ENCODE measurements around the gene ZBTB7C. TPM values are rescaled to one million over a fixed set of nuclear protein-coding genes. Genes with fewer than 3 reads are reported as not detected.

Gene ZBTB7C
- total RNA-seq, 2 experiments from 2014 or later = not detected

- Histone ChIP-seq H3K4me3 (ENCODE audit: low read depth, low read length, poor library complexity, severe bottlenecking) (no peak overlapping the region), H3K9me3 (ENCODE audit: low read length) (no peaks in the 10 kb centered on the region), H3K27ac (ENCODE audit: low read depth, low read length, poor library complexity, severe bottlenecking) (no peak overlapping the region), H3K4me2 (ENCODE audit: low read length) (no peak overlapping the region), H4K20me1 (ENCODE audit: insufficient read depth, low read length) (no peaks in the 10 kb centered on the region), H3K9me2 (ENCODE audit: insufficient read depth, low read length) (no peaks in the 10 kb centered on the region), H3K36me3 (ENCODE audit: insufficient read depth, low read length) (no peaks in the 10 kb centered on the region), H3K79me2 (ENCODE audit: insufficient read depth, low read depth, low read length) (no peaks in the 10 kb centered on the region), H3K4me1 (ENCODE audit: insufficient read depth, low read length, poor library complexity, severe bottlenecking) (no peaks in the 10 kb centered on the region), H2AFZ (ENCODE audit: low read length) (no peak overlapping the region)
- no TSS peak for BruUV-seq (replicated peaks)
- intact Hi-C loops (cut with micrococcal nuclease; ENCODE audit: unreplicated experiment) = loop anchor here (5.0 kb wide), 1 partner anchor 47 kb away; the partner anchor contains the start of gene SMAD2
- DNase-seq (ENCODE audit: low spot score) = no peak
- POLR2A ChIA-PET = no interaction called here
- TF ChIP-seq EZH2phosphoT487 (IDR thresholded peaks at IDR 0.05; ENCODE audit: borderline replicate concordance, low read depth, low read length) (no peak), CTCF (conservative IDR thresholded peaks at IDR 0.05; ENCODE audit: low read length) (no peak)
- CTCF ChIA-PET (ENCODE audit: unreplicated experiment) = no interaction called here
Observed at GRCh38 chr18:47979611-47980200, 429.5 kb downstream of the ZBTB7C start.

DNA sequence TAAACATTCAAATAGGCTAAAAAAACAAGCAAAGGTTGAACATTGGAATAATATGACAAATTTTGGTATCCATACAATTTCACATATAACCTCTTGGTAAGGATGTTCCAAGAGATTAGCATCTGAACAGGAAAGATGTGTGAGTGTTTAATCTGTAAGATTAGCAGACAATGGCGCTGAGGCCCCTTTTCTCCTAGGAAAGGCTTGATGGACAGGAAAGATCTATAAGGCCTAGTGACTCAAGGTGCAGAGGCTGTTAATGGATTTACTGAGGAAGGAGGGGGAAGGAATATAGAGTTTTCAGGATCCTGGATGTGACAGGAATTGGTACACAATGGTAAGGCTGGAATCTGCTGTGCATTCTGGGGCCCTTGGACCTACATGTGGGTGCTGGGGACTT, 430.6 kb downstream of the ZBTB7C start:
- no peaks in the 10 kb centered on the region for H3K36me3 ChIP-seq (ENCODE audit: insufficient read depth, low read length)
- H4K20me1 ChIP-seq (ENCODE audit: insufficient read depth, low read length) = no peaks in the 10 kb centered on the region
- intact Hi-C loops (cut with micrococcal nuclease; ENCODE audit: unreplicated experiment) = loop anchor here (5.0 kb wide), 1 partner anchor 46 kb away; the partner anchor contains the start of gene SMAD2
- POLR2A ChIA-PET = no interaction called here
- no peak overlapping the region for H3K27ac ChIP-seq (ENCODE audit: low read depth, low read length, poor library complexity, severe bottlenecking)
- H3K9me2 ChIP-seq (ENCODE audit: insufficient read depth, low read length) = no peaks in the 10 kb centered on the region
- no peak overlapping the region for H3K4me2 ChIP-seq (ENCODE audit: low read length)
- H3K9me3 ChIP-seq (ENCODE audit: low read length) = no peaks in the 10 kb centered on the region
- H3K4me3 ChIP-seq (ENCODE audit: low read depth, low read length, poor library complexity, severe bottlenecking) = no peak overlapping the region
- TF ChIP-seq CTCF (conservative IDR thresholded peaks at IDR 0.05; ENCODE audit: low read length) (no peak), EZH2phosphoT487 (IDR thresholded peaks at IDR 0.05; ENCODE audit: borderline replicate concordance, low read depth, low read length) (no peak)
- H3K79me2 ChIP-seq (ENCODE audit: insufficient read depth, low read depth, low read length) = no peaks in the 10 kb centered on the region
- CTCF ChIA-PET (ENCODE audit: unreplicated experiment) = no interaction called here
- BruUV-seq (replicated peaks) = no TSS peak
- H2AFZ ChIP-seq (ENCODE audit: low read length) = no peak overlapping the region
- DNase-seq (ENCODE audit: low spot score) = no peak
- H3K4me1 ChIP-seq (ENCODE audit: insufficient read depth, low read length, poor library complexity, severe bottlenecking) = no peaks in the 10 kb centered on the region

DNA sequence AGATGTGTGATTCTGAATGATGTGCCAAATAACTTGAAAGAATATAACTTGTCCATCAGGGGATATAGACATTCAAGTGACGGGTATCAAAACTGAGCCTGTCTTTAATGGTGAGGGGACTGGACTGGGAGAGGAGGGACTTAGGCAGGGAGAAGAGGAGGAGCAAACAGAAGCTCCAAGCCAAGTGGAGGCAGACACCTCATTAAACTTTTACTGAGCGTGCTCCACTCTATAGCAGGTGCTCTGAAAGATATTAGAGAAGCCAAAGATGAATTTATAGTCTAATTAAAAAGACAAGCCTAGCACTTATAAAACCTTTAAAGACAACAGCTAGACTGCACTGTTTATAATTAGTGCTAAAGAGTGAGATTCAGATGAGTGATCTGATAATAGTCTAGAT, 431.0 kb downstream of the ZBTB7C start:
- H3K9me3 ChIP-seq (ENCODE audit: low read length) = no peaks in the 10 kb centered on the region
- ChIA-PET POLR2A (no interaction called here), CTCF (ENCODE audit: unreplicated experiment) (no interaction called here)
- H3K4me1 ChIP-seq (ENCODE audit: insufficient read depth, low read length, poor library complexity, severe bottlenecking) = no peaks in the 10 kb centered on the region
- H4K20me1 ChIP-seq (ENCODE audit: insufficient read depth, low read length) = no peaks in the 10 kb centered on the region
- no peaks in the 10 kb centered on the region for H3K9me2 ChIP-seq (ENCODE audit: insufficient read depth, low read length)
- H3K27ac ChIP-seq (ENCODE audit: low read depth, low read length, poor library complexity, severe bottlenecking) = no peak overlapping the region
- no peak for DNase-seq (ENCODE audit: low spot score)
- H3K4me2 ChIP-seq (ENCODE audit: low read length) = no peak overlapping the region
- no peaks in the 10 kb centered on the region for H3K79me2 ChIP-seq (ENCODE audit: insufficient read depth, low read depth, low read length)
- no peak for TF ChIP-seq CTCF (conservative IDR thresholded peaks at IDR 0.05; ENCODE audit: low read length)
- no peak for TF ChIP-seq EZH2phosphoT487 (IDR thresholded peaks at IDR 0.05; ENCODE audit: borderline replicate concordance, low read depth, low read length)
- no peak overlapping the region for H2AFZ ChIP-seq (ENCODE audit: low read length)
- no peaks in the 10 kb centered on the region for H3K36me3 ChIP-seq (ENCODE audit: insufficient read depth, low read length)
- BruUV-seq (replicated peaks) = no TSS peak
- no peak overlapping the region for H3K4me3 ChIP-seq (ENCODE audit: low read depth, low read length, poor library complexity, severe bottlenecking)
- intact Hi-C loops (cut with micrococcal nuclease; ENCODE audit: unreplicated experiment) = loop anchor here (5.0 kb wide), 1 partner anchor 46 kb away; the partner anchor contains the start of gene SMAD2

Data from OCI-LY7 (cell line).